Hepatocyte (in vitro differentiated cells): ENCODE data around the gene LLGL2. TPM values are rescaled to one million over a fixed set of nuclear protein-coding genes. Genes with fewer than 3 reads are reported as not detected.

Source experiments
- DNase-seq: peaks from one replicate; pipeline ENCODE4 v3.0.0-alpha.2; 2016; ENCODE audit warnings: low spot score
- H2AFZ ChIP-seq: fragments of 200-600 bp; sonication (generic); 2 replicates; pipeline ENCODE4 v1.6.0; 2016; ENCODE audit warnings: antibody characterized with exemption, mild to moderate bottlenecking
- H3K27ac ChIP-seq: fragments of 200-600 bp; sonication (generic); 2 replicates; pipeline ENCODE4 v1.5.1; 2016; ENCODE audit warnings: mild to moderate bottlenecking
- H3K27me3 ChIP-seq: fragments of 200-600 bp; sonication (generic); 2 replicates; pipeline ENCODE4 v1.6.1; 2016
- H3K36me3 ChIP-seq: fragments of 200-600 bp; sonication (generic); replicated peaks from 2 replicates; pipeline ENCODE4 v1.5.1; 2016; ENCODE audit warnings: low read depth; ENCODE audit not compliant: insufficient read depth
- H3K4me1 ChIP-seq: fragments of 200-600 bp; sonication (generic); 2 replicates; pipeline ENCODE4 v1.5.1; 2016; ENCODE audit warnings: mild to moderate bottlenecking, moderate library complexity; ENCODE audit not compliant: insufficient read depth
- H3K4me2 ChIP-seq: fragments of 200-600 bp; sonication (generic); 2 replicates; pipeline ENCODE4 v1.6.0; 2016
- H3K4me3 ChIP-seq: fragments of 200-600 bp; sonication (generic); 2 replicates; pipeline ENCODE4 v1.5.1; 2016; ENCODE audit warnings: mild to moderate bottlenecking
- H3K79me2 ChIP-seq: fragments of 200-600 bp; sonication (generic); 2 replicates; pipeline ENCODE4 v1.6.0; 2017; ENCODE audit warnings: mild to moderate bottlenecking
- H3K9me2 ChIP-seq: fragments of 200-600 bp; sonication (generic); replicated peaks from 2 replicates; pipeline ENCODE4 v1.6.0; 2017; ENCODE audit warnings: mild to moderate bottlenecking; ENCODE audit not compliant: insufficient read depth
- H3K9me3 ChIP-seq: fragments of 200-600 bp; sonication (generic); 2 replicates; pipeline ENCODE4 v1.5.1; 2016; ENCODE audit warnings: low read depth, mild to moderate bottlenecking
- H4K20me1 ChIP-seq: fragments of 200-600 bp; sonication (generic); 2 replicates; pipeline ENCODE4 v1.6.0; 2016; ENCODE audit warnings: mild to moderate bottlenecking; ENCODE audit not compliant: insufficient read depth, poor library complexity, severe bottlenecking
- EZH2 ChIP-seq: fragments of 200-600 bp; sonication (generic); IDR thresholded peaks from 2 replicates; pipeline ENCODE4 v1.6.1; 2016; ENCODE audit warnings: antibody characterized with exemption, mild to moderate bottlenecking, borderline replicate concordance
- EZH2phosphoT487 ChIP-seq: fragments of 200-600 bp; sonication (generic); IDR thresholded peaks from one replicate; pipeline ENCODE4 v1.6.1; 2018; ENCODE audit warnings: antibody characterized with exemption, mild to moderate bottlenecking, low read depth, moderate library complexity; ENCODE audit not compliant: unreplicated experiment, severe bottlenecking
- WGBS: methylation state at CpG from one replicate; pipeline ENCODE4 v1.1.6; 2016; ENCODE audit warnings: low lambda C conversion rate; ENCODE audit errors: missing lambda C conversion rate; 5-methylcytosine and 5-hydroxymethylcytosine counted together
- polyA plus RNA-seq: library from polyadenylated mRNA; unstranded; fragments of >200 nt; fragmentation: Nextera tagmentation; extraction: Ambion mirVana; gene quantifications from 2 replicates; pipeline ENCODE4 v1.2.1, GENCODE V29; 2016
- total RNA-seq: library from RNA; depleted of rRNA; stranded (reverse); fragments of >200 nt; gene quantifications from 2 replicates; pipeline ENCODE4 v1.2.3, GENCODE V29; 2014
- TF ChIP-seq, protein P1 (sequence below): fragments of 200-600 bp; sonication (generic); IDR thresholded peaks from 2 replicates; pipeline ENCODE4 v1.5.1; 2016; ENCODE audit warnings: antibody characterized with exemption, mild to moderate bottlenecking; ENCODE audit not compliant: poor library complexity

The LLGL2 gene
- total and polyA plus RNA-seq, 2 experiments from 2014 or later, result 81.8 to 154 TPM

DNA sequence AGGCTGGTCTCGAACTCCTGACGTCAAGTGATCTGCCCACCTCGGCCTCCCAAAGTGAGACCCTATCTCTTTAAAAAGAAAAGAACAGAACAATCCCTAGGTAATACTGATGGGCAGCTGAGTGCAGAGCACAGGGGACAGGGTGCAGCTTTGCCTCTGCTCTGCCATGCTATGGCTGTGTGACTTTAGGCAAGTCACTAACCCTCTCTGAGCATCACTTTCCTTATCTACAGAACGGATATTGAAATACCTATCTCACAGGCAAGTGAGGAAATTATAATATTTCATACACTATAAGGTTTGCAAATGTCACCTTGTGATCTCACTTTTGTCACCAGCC is 14.3 kb upstream of the LLGL2 start:
- TF ChIP-seq, protein P1, sequence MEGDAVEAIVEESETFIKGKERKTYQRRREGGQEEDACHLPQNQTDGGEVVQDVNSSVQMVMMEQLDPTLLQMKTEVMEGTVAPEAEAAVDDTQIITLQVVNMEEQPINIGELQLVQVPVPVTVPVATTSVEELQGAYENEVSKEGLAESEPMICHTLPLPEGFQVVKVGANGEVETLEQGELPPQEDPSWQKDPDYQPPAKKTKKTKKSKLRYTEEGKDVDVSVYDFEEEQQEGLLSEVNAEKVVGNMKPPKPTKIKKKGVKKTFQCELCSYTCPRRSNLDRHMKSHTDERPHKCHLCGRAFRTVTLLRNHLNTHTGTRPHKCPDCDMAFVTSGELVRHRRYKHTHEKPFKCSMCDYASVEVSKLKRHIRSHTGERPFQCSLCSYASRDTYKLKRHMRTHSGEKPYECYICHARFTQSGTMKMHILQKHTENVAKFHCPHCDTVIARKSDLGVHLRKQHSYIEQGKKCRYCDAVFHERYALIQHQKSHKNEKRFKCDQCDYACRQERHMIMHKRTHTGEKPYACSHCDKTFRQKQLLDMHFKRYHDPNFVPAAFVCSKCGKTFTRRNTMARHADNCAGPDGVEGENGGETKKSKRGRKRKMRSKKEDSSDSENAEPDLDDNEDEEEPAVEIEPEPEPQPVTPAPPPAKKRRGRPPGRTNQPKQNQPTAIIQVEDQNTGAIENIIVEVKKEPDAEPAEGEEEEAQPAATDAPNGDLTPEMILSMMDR, result no peak
- TF ChIP-seq EZH2 (no peak), EZH2phosphoT487 (no peak)
- Histone ChIP-seq H2AFZ (no peak overlapping the region), H3K4me3 (no peak overlapping the region), H3K36me3 (no peaks in the 10 kb centered on the region), H3K4me1 (peaks cover 40% of the 10 kb centered on the region), H3K27me3 (no peaks in the 10 kb centered on the region), H3K79me2 (peaks cover 60% of the 10 kb centered on the region), H3K27ac (no peak overlapping the region), H4K20me1 (peaks cover 25% of the 10 kb centered on the region), H3K9me2 (no peaks in the 10 kb centered on the region), H3K9me3 (no peaks in the 10 kb centered on the region), H3K4me2 (peak overlapping the region; percentile 100)
- WGBS, result 95% methylated on average over 4 of the region's 4 CpGs
- DNase-seq, result no peak

DNA sequence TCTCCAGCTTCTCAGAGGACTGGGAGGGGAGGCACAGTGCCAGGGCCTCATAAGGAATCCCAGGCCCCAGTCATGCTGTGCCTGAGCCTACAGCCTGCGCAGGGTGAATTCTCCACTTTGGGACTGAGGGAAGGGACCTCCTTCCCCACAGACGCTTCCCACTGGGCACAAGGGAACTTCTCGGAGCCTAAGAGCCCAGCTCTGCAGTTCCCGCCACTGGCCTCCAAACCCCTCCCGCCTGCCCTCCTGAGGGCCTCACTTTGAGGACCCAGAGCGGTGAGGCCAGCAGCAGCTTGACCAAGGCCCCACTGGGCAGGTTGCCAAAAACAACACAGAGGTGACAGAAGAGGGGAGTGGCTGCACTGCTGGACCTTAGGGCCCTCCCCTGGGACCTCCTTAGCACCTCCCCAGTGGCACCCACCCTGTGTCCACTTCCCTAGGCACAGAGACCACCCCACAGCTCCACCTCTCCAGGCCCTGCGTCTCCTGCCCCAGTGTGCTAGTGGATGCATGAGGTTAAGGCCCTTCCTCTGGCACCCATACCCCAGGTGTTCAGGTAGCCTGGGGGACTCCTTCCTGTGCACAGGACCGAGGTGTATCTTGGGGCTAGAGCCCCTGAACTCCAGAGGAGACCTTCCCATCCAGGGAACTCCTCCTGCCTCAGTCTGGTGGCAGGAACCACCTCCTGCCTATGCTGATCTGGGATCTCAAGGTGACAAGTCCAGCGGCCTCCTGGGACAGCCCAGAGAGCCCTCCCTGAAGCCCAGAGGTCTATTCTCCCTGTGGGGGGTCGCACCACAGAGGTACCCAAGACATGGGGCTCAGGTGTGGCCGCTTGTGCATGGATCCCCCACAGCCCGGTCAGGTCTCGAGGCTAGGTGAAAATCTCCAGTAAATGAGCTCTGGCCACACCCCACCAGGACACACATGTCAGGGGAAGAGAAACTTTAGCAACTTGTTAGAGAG is 13.6 kb upstream of the LLGL2 start:
- Histone ChIP-seq H3K4me3 (no peak overlapping the region), H4K20me1 (peaks cover 25% of the 10 kb centered on the region), H3K27ac (peak overlapping the region; percentile 28), H3K79me2 (peaks cover 63% of the 10 kb centered on the region), H3K4me2 (peak overlapping the region; percentile 100), H3K9me3 (no peaks in the 10 kb centered on the region), H3K4me1 (peaks cover 40% of the 10 kb centered on the region), H3K36me3 (no peaks in the 10 kb centered on the region), H2AFZ (no peak overlapping the region), H3K27me3 (no peaks in the 10 kb centered on the region), H3K9me2 (no peaks in the 10 kb centered on the region)
- DNase-seq, result peak; percentile 74
- TF ChIP-seq EZH2phosphoT487, result no peak
- no peak for TF ChIP-seq EZH2
- TF ChIP-seq, protein P1, result no peak
- 69% methylated on average over 13 of the region's 13 CpGs for WGBS

DNA sequence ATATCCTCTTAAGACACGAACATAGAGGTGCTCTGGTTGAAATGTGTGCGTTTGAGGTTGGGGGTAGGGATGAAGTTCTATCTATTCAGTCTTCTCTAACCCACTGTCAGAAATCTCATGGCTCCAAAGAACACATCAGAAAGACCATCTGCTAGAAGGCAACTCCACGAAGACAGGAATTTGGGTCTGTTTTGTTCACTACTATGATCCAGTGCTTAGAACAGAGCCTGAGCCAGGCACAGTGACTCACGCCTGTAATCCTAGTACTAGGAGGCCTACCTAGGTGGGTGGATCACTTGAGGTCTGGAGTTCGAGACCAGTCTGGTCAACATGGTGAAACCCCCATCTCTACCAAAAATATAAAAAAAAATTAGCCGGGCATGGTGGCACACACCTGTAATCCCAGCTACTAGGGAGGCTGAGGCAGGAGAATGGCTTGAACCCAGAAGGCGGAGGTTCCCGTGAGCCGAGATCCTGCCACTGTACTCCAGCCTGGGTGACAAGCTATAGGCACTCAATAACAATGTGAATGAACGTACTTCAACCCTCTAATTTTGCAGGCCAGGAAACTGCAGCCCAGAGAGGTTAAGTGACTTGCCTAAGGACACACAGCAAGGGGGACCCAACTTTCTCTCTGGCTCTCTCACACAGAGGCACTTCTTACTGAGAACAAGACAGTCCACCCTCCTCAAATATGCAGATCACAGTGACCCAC is 12.4 kb upstream of the LLGL2 start:
- Histone ChIP-seq H3K27ac (peak overlapping the region; percentile 31), H3K27me3 (no peaks in the 10 kb centered on the region), H3K36me3 (no peaks in the 10 kb centered on the region), H3K9me3 (no peaks in the 10 kb centered on the region), H3K4me3 (no peak overlapping the region), H3K4me1 (peaks cover 48% of the 10 kb centered on the region), H3K9me2 (no peaks in the 10 kb centered on the region), H4K20me1 (peaks cover 25% of the 10 kb centered on the region), H3K4me2 (peak overlapping the region; percentile 100), H2AFZ (no peak overlapping the region), H3K79me2 (peaks cover 73% of the 10 kb centered on the region)
- 69% methylated on average over 10 of the region's 10 CpGs for WGBS
- TF ChIP-seq, protein P1, result no peak
- TF ChIP-seq EZH2phosphoT487 (no peak), EZH2 (no peak)
- no peak for DNase-seq
